Subcutaneous adipose tissue (tissue), 4 donors: ENCODE measurements around the gene RMC1. TPM values are rescaled to one million over a fixed set of nuclear protein-coding genes. Genes with fewer than 3 reads are reported as not detected.

ENCODE experiments used
- CTCF ChIP-seq: fragments of 450-650 bp; IDR thresholded peaks from one replicate; pipeline ENCODE4 v1.5.1; 2016; ENCODE audit warnings: low read depth, mild to moderate bottlenecking, control low read depth, antibody characterized with exemption, moderate library complexity
- small RNA-seq: library from RNA; depleted of rRNA; stranded (forward); fragments of <200 nt; gene quantifications from one replicate; pipeline ENCODE3, GENCODE V24; 2016
- total RNA-seq, 4 donors: library from RNA; depleted of rRNA; stranded (reverse); fragments of >200 nt; gene quantifications; one replicate each; pipeline ENCODE4 v1.1.0, GENCODE V29; 2016

RMC1 gene
- total RNA-seq, 4 donors from 2014 or later: 20.3 to 62.1 (median 22.0) TPM

- no peak for TF ChIP-seq CTCF
Measured at GRCh38 chr18:23573626-23574431, 70.5 kb downstream of the RMC1 start.

- no peak for TF ChIP-seq CTCF
Measured at GRCh38 chr18:23574611-23575308, 71.4 kb downstream of the RMC1 start.

GRCh38 chr18:23575309-23575651, 72.0 kb downstream of the RMC1 start:
- no peak for TF ChIP-seq CTCF

- no peak for TF ChIP-seq CTCF
Measured at GRCh38 chr18:23578067-23578701, 74.9 kb downstream of the RMC1 start.

GRCh38 chr18:23578891-23579653, 75.8 kb downstream of the RMC1 start:
- TF ChIP-seq CTCF: no peak

- TF ChIP-seq CTCF: no peak
Measured at GRCh38 chr18:23580677-23581367, 77.5 kb downstream of the RMC1 start.

Small RNAs within 50 kb of the gene (small RNA-seq; reads per million reads assigned to genes)
- gene AC026634.1: not detected
- gene RF00019: 0.49 reads per million

Other genes with a start within 250 kb of the RMC1 start
- 100 to 1,000 TPM in 1 of 4 donors, 10 to 100 TPM in 3; 78.7 to 111 (median 90.3) TPM for gene RIOK3, start 50.2 kb upstream of the RMC1 start, total RNA-seq
- gene NPC1, start 83.0 kb downstream of the RMC1 start, total RNA-seq: 10 to 100 TPM; 48.0 to 81.8 (median 58.8) TPM
- 10 to 100 TPM in 3 of 4 donors, 1 to 10 TPM in 1; 9.2 to 30.7 (median 13.1) TPM for gene ANKRD29, start 159.4 kb downstream of the RMC1 start, total RNA-seq
- 10 to 100 TPM; 23.3 to 34.9 (median 28.4) TPM for gene LAMA3, start 185.9 kb downstream of the RMC1 start, total RNA-seq